H9 (cell line): ENCODE data around the gene LRP5. TPM values are rescaled to one million over a fixed set of nuclear protein-coding genes. Genes with fewer than 3 reads are reported as not detected.

Experiments
- DNase-seq: peaks from one replicate; pipeline ENCODE4 v3.0.0-alpha.2; 2017
- H2AFZ ChIP-seq: one replicate; pipeline ENCODE4 v1.6.1; 2013; ENCODE audit warnings: mild to moderate bottlenecking, low read length, control low read depth, moderate library complexity
- H2AK5ac ChIP-seq: 2 replicates; pipeline ENCODE4 v1.6.1; 2013; ENCODE audit warnings: low read length, control low read depth, mixed read lengths; ENCODE audit not compliant: insufficient read length
- H2BK120ac ChIP-seq: one replicate; pipeline ENCODE4 v1.6.1; 2013; ENCODE audit warnings: low read depth, mild to moderate bottlenecking, low read length, control low read depth, inconsistent platforms; ENCODE audit not compliant: poor library complexity, severe bottlenecking
- H2BK12ac ChIP-seq: 2 replicates; pipeline ENCODE4 v1.6.1; 2013; ENCODE audit warnings: low read length, control low read depth, mixed read lengths, low read depth; ENCODE audit not compliant: insufficient read length
- H2BK15ac ChIP-seq: 2 replicates; pipeline ENCODE4 v1.6.1; 2013; ENCODE audit warnings: low read depth, low read length, control low read depth
- H2BK20ac ChIP-seq: one replicate; pipeline ENCODE4 v1.6.1; 2013; ENCODE audit warnings: low read depth, mild to moderate bottlenecking, low read length, control low read depth, inconsistent platforms; ENCODE audit not compliant: poor library complexity, severe bottlenecking
- H2BK5ac ChIP-seq: 2 replicates; pipeline ENCODE4 v1.6.1; 2013; ENCODE audit warnings: low read length, control low read depth, mixed read lengths; ENCODE audit not compliant: insufficient read length
- H3K14ac ChIP-seq: 2 replicates; pipeline ENCODE4 v1.6.1; 2013; ENCODE audit warnings: low read length, control low read depth; ENCODE audit not compliant: insufficient read depth
- H3K18ac ChIP-seq: 2 replicates; pipeline ENCODE4 v1.6.1; 2013; ENCODE audit warnings: low read depth, mild to moderate bottlenecking, mixed read lengths, low read length, control low read depth; ENCODE audit not compliant: insufficient read length
- H3K23ac ChIP-seq: 2 replicates; pipeline ENCODE4 v1.6.1; 2013; ENCODE audit warnings: low read length, control low read depth, mixed read lengths, low read depth; ENCODE audit not compliant: insufficient read length
- H3K23me2 ChIP-seq: 2 replicates; pipeline ENCODE4 v1.6.1; 2013; ENCODE audit warnings: low read depth, mild to moderate bottlenecking, mixed read lengths, low read length, control low read depth; ENCODE audit not compliant: insufficient read length, poor library complexity, severe bottlenecking
- H3K27ac ChIP-seq: 2 replicates; pipeline ENCODE4 v1.5.1; 2013; ENCODE audit warnings: low read length, control low read depth, mixed read lengths, low read depth; ENCODE audit not compliant: insufficient read length
- H3K27me3 ChIP-seq: 2 replicates; pipeline ENCODE4 v1.6.1; 2013; ENCODE audit warnings: low read length, control low read depth, inconsistent platforms; ENCODE audit not compliant: insufficient read depth
- H3K4ac ChIP-seq: 2 replicates; pipeline ENCODE4 v1.6.1; 2013; ENCODE audit warnings: low read depth, mild to moderate bottlenecking, control low read depth, inconsistent platforms, low read length, moderate library complexity
- H3K4me1 ChIP-seq: 2 replicates; pipeline ENCODE4 v1.6.1; 2013; ENCODE audit warnings: low read length, control low read depth, inconsistent platforms; ENCODE audit not compliant: insufficient read depth
- H3K4me2 ChIP-seq: 2 replicates; pipeline ENCODE4 v1.6.1; 2013; ENCODE audit warnings: low read length, control low read depth, mixed read lengths; ENCODE audit not compliant: insufficient read length, insufficient read depth
- H3K56ac ChIP-seq: 2 replicates; pipeline ENCODE4 v1.6.1; 2013; ENCODE audit warnings: low read depth, mild to moderate bottlenecking, mixed read lengths, low read length, control low read depth; ENCODE audit not compliant: insufficient read length
- H3K79me1 ChIP-seq: 2 replicates; pipeline ENCODE4 v1.6.1; 2013; ENCODE audit warnings: low read depth, mild to moderate bottlenecking, moderate library complexity, low read length, control low read depth, inconsistent platforms; ENCODE audit not compliant: insufficient read depth, poor library complexity, severe bottlenecking
- H3K79me2 ChIP-seq: 2 replicates; pipeline ENCODE4 v1.6.1; 2013; ENCODE audit warnings: low read length, control low read depth, inconsistent platforms; ENCODE audit not compliant: insufficient read depth
- H3K9ac ChIP-seq: 2 replicates; pipeline ENCODE4 v1.6.1; 2013; ENCODE audit warnings: low read length, control low read depth, mixed read lengths; ENCODE audit not compliant: insufficient read length; ENCODE audit errors: extremely low read depth
- H3K9me3 ChIP-seq: one replicate; pipeline ENCODE4 v1.6.1; 2013; ENCODE audit warnings: low read depth, low read length, inconsistent platforms; ENCODE audit not compliant: control insufficient read depth
- H3T11ph ChIP-seq: one replicate; pipeline ENCODE4 v1.6.1; 2013; ENCODE audit warnings: mild to moderate bottlenecking, low read length, control low read depth, inconsistent platforms
- H4K20me1 ChIP-seq: one replicate; pipeline ENCODE4 v1.6.1; 2013; ENCODE audit not compliant: control insufficient read depth, insufficient read length, insufficient read depth
- H4K5ac ChIP-seq: 2 replicates; pipeline ENCODE4 v1.6.1; 2013; ENCODE audit warnings: low read depth, mild to moderate bottlenecking, mixed read lengths, low read length, control low read depth; ENCODE audit not compliant: insufficient read length
- H4K8ac ChIP-seq: replicated peaks from 2 replicates; pipeline ENCODE4 v1.6.1; 2013; ENCODE audit warnings: low read length, control low read depth, mixed read lengths, low read depth; ENCODE audit not compliant: insufficient read length
- H4K91ac ChIP-seq: 2 replicates; pipeline ENCODE4 v1.6.1; 2013; ENCODE audit warnings: low read depth, mild to moderate bottlenecking, moderate library complexity, mixed read lengths, low read length, control low read depth; ENCODE audit not compliant: insufficient read length
- H3K27ac Mint-ChIP-seq, 3 experiments: 2 replicates in 2 of 3; 3 replicates in 1 of 3; pipeline ENCODE4 v1.8.0; 2020 to 2021; ENCODE audit warnings: mixed read lengths in 3 of 3, mild to moderate bottlenecking in 1 of 3, moderate library complexity in 1 of 3
- H3K27me3 Mint-ChIP-seq: 2 replicates; pipeline ENCODE4 v1.8.0; 2021; ENCODE audit warnings: low read depth, mild to moderate bottlenecking, moderate library complexity, mixed read lengths
- H3K36me3 Mint-ChIP-seq, 3 experiments: 2 replicates in 2 of 3; 3 replicates in 1 of 3; pipeline ENCODE4 v1.8.0; 2020 to 2021; ENCODE audit warnings: low read depth in 3 of 3, mixed read lengths in 3 of 3; ENCODE audit not compliant: insufficient read depth in 1 of 3
- H3K4me1 Mint-ChIP-seq, 2 experiments: 2 replicates each; pipeline ENCODE4 v1.8.0; 2020; ENCODE audit warnings: mixed read lengths in 2 of 2
- H3K4me3 Mint-ChIP-seq, 2 experiments: 2 replicates in 1 of 2; 3 replicates in 1 of 2; pipeline ENCODE4 v1.8.0; 2020 to 2021; ENCODE audit warnings: mild to moderate bottlenecking in 2 of 2, mixed read lengths in 2 of 2, moderate library complexity in 1 of 2
- H3K9me3 Mint-ChIP-seq, 2 experiments: 2 replicates in 1 of 2; 3 replicates in 1 of 2; pipeline ENCODE4 v1.8.0; 2020; ENCODE audit warnings: mild to moderate bottlenecking in 2 of 2, mixed read lengths in 2 of 2, moderate library complexity in 1 of 2
- WGBS: extraction: QIAGEN DNeasy Blood & Tissue Kit; methylation state at CpG from one replicate; pipeline ENCODE4 v1.1.7; 2013; ENCODE audit warnings: missing lambda C conversion rate, low lambda C conversion rate, mixed read lengths; ENCODE audit not compliant: insufficient read length; ENCODE audit errors: extremely low coverage; 5-methylcytosine and 5-hydroxymethylcytosine counted together
- total RNA-seq: library from RNA; stranded (reverse); gene quantifications from 2 replicates; pipeline ENCODE4 v1.2.1, GENCODE V29; 2021
- TF ChIP-seq, protein P1 (sequence below): fragments of 200-600 bp; sonication (generic); conservative IDR thresholded peaks from 3 replicates; pipeline ENCODE4 v1.8.0; 2021; ENCODE audit warnings: antibody characterized with exemption, mild to moderate bottlenecking

Gene LRP5
- total RNA-seq, 1 experiment from 2014 or later = 38.4 TPM

DNA sequence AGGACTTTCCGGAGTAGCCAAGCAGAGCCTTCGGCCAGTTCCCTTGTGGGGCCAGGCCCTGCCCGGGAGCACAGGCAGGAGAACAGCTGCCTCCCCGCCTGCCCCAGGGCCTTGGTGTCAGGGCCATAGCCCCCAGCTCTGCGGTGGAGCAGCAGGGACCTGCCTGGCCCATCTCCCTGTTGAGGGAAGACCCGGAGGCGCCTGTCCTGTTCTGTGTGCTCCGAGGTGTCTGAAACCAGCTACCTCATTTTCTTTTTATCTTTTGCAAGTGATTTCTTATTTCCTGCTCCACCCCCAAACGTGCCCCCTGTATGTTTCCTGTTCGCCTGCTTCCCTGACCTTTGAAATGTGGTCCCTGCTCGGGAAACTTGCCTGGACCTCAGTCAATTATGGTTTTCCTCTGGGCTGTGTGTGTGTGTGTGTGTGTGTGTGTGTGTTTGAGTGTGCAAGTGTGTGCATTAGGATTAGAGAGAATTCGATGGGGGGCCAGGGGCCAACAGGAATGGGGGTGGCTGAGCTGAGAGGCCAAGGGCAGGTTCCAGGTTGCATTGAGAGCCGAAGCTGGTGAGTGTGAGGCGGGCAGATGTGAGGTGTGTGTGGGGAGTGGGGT, 19.1 kb downstream of the LRP5 start:
- H3K14ac ChIP-seq = no peak overlapping the region; the same call in 1 of the 2 replicates
- H3K23me2 ChIP-seq = no peaks in the 10 kb centered on the region
- Mint-ChIP-seq H3K4me3 (peak overlapping the region in 1 of 2 experiments; percentile 69; a peak in 3 of 5 replicates), H3K9me3 (no peaks in the 10 kb centered on the region; a peak in 1 of 5 replicates), H3K27me3 (no peaks in the 10 kb centered on the region), H3K4me1 (peaks cover 61 to 62% of the 10 kb centered on the region in 2 experiments), H3K36me3 (peaks cover 2 to 9% (median 5%) of the 10 kb centered on the region in 3 experiments; a peak in 4 of 7 replicates), H3K27ac (peak overlapping the region; percentile 18 to 93 (median 89))
- peaks cover 20% of the 10 kb centered on the region; the same call in 1 of the 2 replicates for H3K4me1 ChIP-seq
- peaks cover 7% of the 10 kb centered on the region; the same call in 1 of the 2 replicates for H3K79me2 ChIP-seq
- H3K27ac ChIP-seq = no peak overlapping the region
- H3K4ac ChIP-seq = no peak overlapping the region
- no peak overlapping the region for H3K56ac ChIP-seq
- no peak overlapping the region for H4K91ac ChIP-seq
- H3K4me2 ChIP-seq = no peak overlapping the region
- no peak overlapping the region for H2BK20ac ChIP-seq
- no peak overlapping the region for H2BK12ac ChIP-seq
- H3K18ac ChIP-seq = no peak overlapping the region
- no peaks in the 10 kb centered on the region for H3K79me1 ChIP-seq
- H2AK5ac ChIP-seq = no peak overlapping the region
- DNase-seq = no peak
- TF ChIP-seq, protein P1, sequence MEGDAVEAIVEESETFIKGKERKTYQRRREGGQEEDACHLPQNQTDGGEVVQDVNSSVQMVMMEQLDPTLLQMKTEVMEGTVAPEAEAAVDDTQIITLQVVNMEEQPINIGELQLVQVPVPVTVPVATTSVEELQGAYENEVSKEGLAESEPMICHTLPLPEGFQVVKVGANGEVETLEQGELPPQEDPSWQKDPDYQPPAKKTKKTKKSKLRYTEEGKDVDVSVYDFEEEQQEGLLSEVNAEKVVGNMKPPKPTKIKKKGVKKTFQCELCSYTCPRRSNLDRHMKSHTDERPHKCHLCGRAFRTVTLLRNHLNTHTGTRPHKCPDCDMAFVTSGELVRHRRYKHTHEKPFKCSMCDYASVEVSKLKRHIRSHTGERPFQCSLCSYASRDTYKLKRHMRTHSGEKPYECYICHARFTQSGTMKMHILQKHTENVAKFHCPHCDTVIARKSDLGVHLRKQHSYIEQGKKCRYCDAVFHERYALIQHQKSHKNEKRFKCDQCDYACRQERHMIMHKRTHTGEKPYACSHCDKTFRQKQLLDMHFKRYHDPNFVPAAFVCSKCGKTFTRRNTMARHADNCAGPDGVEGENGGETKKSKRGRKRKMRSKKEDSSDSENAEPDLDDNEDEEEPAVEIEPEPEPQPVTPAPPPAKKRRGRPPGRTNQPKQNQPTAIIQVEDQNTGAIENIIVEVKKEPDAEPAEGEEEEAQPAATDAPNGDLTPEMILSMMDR = no peak
- no peak overlapping the region for H2BK15ac ChIP-seq
- no peak overlapping the region for H3K9ac ChIP-seq
- no peak overlapping the region for H3K23ac ChIP-seq
- H2AFZ ChIP-seq = no peak overlapping the region
- no CpG with 5 or more reads among the region's 14 CpGs for WGBS
- no peak overlapping the region for H4K8ac ChIP-seq
- no peaks in the 10 kb centered on the region for H3K9me3 ChIP-seq
- H4K20me1 ChIP-seq = no peaks in the 10 kb centered on the region
- H4K5ac ChIP-seq = no peak overlapping the region
- H3K27me3 ChIP-seq = no peaks in the 10 kb centered on the region
- H2BK120ac ChIP-seq = no peak overlapping the region
- H2BK5ac ChIP-seq = no peak overlapping the region
- H3T11ph ChIP-seq = no peak overlapping the region
